GM10248 (cell line): Measurements from ENCODE around the gene CD247.

ENCODE experiments used
- CTCF ChIA-PET: fragments of 300-600 bp; sonication (Branson Sonifier 250); formaldehyde crosslinking; extraction: SDS; loops from one replicate; lab custom pipeline; 2021; ENCODE audit warnings: antibody characterized with exemption; lab: Yijun Ruan, JAX
- POLR2A ChIA-PET: fragments of 350-650 bp; sonication (Branson Sonifier 250); formaldehyde crosslinking; extraction: SDS; loops from one replicate; lab custom pipeline; 2020; ENCODE audit warnings: antibody characterized with exemption; lab: Yijun Ruan, JAX
- DNase-seq: peaks from one replicate; pipeline ENCODE4 v3.0.0; 2012; ENCODE audit errors: extremely low spot score
- CTCF ChIP-seq: IDR thresholded peaks from 2 replicates; pipeline ENCODE4 v1.5.1; 2012; ENCODE audit warnings: mild to moderate bottlenecking, low read depth; ENCODE audit errors: extremely low read depth, missing control alignments, control extremely low read depth

CD247 gene

GRCh38 chr1:167469280-167469965 is 48.9 kb downstream of the CD247 start:
- ChIA-PET POLR2A (no interaction called here), CTCF (interaction anchor here (1.1 to 1.8 kb wide), 4 partner anchors 12 to 65 kb away, joined by 3 to 6 read pairs (median 4); no protein-coding TSS in a partner anchor)
- DNase-seq: no peak
- no peak for TF ChIP-seq CTCF

DNA sequence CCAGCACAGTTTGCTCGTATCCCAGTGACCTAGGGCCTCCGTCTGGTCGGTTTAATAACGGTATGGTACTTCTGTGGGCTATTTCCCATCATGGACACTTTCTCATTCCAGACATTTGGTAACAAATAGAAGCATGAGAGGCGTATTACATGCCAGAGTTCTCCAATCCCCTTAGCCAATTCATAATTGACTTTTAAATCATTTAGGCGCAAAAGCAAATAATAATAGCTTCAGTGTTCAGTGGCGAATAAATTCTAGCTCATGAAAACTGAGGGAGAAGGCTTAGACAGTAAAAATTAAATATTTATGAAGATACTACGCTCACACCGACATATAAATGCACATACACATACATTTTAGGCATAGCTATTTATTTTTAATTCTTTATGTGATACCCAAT is 50.6 kb downstream of the CD247 start:
- CTCF ChIA-PET: interaction anchor here (0.9 to 1.8 kb wide), 8 partner anchors 9 to 199 kb away, joined by 3 to 6 read pairs (median 3); no protein-coding TSS in a partner anchor
- POLR2A ChIA-PET: no interaction called here

GRCh38 chr1:167467126-167467710 is 51.1 kb downstream of the CD247 start:
- POLR2A ChIA-PET: no interaction called here
- no peak for DNase-seq
- CTCF ChIA-PET: interaction anchor here (1.0 to 2.1 kb wide), 5 partner anchors 10 to 199 kb away, joined by 3 to 8 read pairs (median 3); no protein-coding TSS in a partner anchor
- TF ChIP-seq CTCF: no peak

More for the DNA sequence above, 50.6 kb downstream of the CD247 start:
- no peak for DNase-seq
- TF ChIP-seq CTCF: no peak

DNA sequence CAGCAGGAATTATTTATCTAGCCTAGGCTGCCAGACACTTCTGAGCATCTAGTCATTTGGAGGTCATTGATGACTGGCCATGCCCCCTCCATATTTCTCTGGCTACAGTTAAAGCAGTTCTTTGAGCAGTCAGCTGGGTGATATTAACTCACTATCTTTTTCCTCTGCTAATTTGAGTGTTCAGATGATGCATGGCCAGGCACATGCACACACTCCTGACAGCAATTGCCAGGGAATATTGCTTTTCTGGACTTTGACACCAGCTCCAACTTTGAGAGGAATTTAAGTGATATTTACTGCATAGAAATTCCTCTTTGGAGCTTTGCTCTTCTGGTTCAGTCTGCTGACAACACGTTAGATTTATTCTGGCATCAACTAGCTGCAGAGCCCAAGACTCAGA is 52.6 kb downstream of the CD247 start:
- ChIA-PET CTCF (interaction anchor here (0.9 to 2.1 kb wide), 3 partner anchors 12 to 68 kb away, joined by 3 to 8 read pairs (median 5); no protein-coding TSS in a partner anchor), POLR2A (interaction anchor here (0.7 kb wide), 1 partner anchor 16 kb away, joined by 5 read pairs; no protein-coding TSS in a partner anchor)
- no peak for DNase-seq
- no peak for TF ChIP-seq CTCF

DNA sequence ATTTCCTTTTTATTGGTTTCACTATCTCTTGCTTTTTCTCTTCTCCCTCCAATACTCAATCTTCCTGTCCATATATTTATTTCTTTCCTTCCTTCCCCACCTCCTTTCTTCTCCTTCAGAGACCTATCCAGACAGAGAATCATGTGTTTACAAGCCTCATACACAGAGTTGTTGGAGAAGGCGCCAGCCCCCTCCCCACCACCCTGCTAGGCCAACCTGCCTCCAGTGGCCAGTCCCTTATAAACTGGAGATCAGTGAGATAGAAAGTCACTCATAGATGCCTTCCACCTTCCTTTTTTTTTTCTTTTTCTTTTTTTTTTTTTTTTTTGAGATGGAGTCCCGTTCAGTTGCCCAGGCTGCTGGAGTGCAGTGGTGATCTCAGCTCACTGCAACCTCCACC is 53.3 kb downstream of the CD247 start:
- ChIA-PET POLR2A (interaction anchor here (0.7 kb wide), 1 partner anchor 15 kb away, joined by 5 read pairs; no protein-coding TSS in a partner anchor), CTCF (interaction anchor here (1.2 to 2.1 kb wide), 3 partner anchors 13 to 69 kb away, joined by 4 to 8 read pairs (median 5); no protein-coding TSS in a partner anchor)

More for the DNA sequence above, 53.3 kb downstream of the CD247 start:
- DNase-seq: no peak
- TF ChIP-seq CTCF: no peak
